Measurements from ENCODE around the gene CKMT1A. TPM values are rescaled to one million over a fixed set of nuclear protein-coding genes. Genes with fewer than 3 reads are reported as not detected.
"Not testable (repeated sequence)": the region's sequence is repeated elsewhere in the genome, so short reads cannot be mapped to it uniquely, and the experiment has no call there.

The CKMT1A gene
- total RNA-seq, 2 experiments from 2014 or later = not detected

DNA sequence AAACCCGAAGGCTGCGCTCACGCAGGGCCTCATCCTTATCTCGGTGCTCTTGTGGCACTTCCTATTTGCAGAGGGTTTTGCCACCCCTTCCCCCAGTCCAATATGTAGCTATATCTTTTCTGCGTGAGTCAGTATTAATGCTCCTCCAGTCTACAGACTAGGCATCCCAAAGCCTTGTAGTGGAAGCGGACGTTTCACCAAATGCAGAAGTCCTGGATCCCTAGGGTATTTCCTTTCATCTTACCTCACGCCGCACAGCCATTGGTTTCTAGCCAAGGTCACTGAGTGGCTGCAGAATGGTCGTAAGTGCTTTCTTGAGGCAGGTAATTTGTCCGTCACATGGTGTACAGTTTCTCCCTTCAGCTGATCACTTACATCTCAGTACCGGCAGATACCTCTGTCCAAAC, 53.2 kb downstream of the CKMT1A start:
- CTCF ChIA-PET = not testable (repeated sequence)

DNA sequence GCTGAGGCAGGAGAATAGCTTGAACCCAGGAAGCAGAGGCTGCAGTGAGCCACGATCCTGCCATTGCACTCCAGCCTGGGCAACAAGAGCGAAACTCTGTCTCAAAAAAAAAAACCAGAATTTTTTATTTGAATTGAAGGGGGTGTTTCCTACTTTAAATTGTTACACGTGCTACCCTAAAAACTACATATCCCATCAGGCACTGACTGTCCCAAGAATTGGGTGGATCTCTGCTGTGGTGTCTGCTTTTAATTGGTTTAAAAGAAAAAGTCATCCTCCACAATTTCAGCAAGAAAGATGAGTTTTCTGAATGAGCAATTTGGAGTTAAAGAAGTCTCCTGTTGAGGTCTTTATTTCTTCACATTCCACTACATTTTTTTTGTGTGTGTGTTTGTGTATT, 54.7 kb downstream of the CKMT1A start:
- CTCF ChIA-PET = interaction anchor here (0.6 kb wide), 1 partner anchor 785 kb away, joined by 3 read pairs; no protein-coding TSS in a partner anchor
- POLR2A ChIA-PET = interaction anchor here (0.6 kb wide), 2 partner anchors 9 to 77 kb away, joined by 3 to 4 read pairs; no protein-coding TSS in a partner anchor

More for the DNA sequence above, 53.2 kb downstream of the CKMT1A start:
- POLR2A ChIA-PET = interaction anchor here (0.7 to 1.9 kb wide), 3 partner anchors 22 to 251 kb away, joined by 3 to 5 read pairs (median 4); partner anchors contain the start of gene ELL3

Other genes with a start within 250 kb of the CKMT1A start
- 10 to 100 TPM; 29.1 to 29.4 TPM for gene TP53BP1, start 200.7 kb upstream of the CKMT1A start, total RNA-seq
- gene MAP1A, start 176.3 kb upstream of the CKMT1A start, total RNA-seq = under 1 TPM; 0.76 to 0.82 TPM
- gene PPIP5K1, start 103.7 kb upstream of the CKMT1A start, total RNA-seq = 10 to 100 TPM; 25.7 to 30.6 TPM
- under 1 TPM; 0.25 to 0.27 TPM for gene CKMT1B, start 99.8 kb upstream of the CKMT1A start, total RNA-seq
- under 1 TPM; 0.17 to 0.19 TPM for gene STRC, start 75.1 kb upstream of the CKMT1A start, total RNA-seq
- gene CATSPER2, start 45.0 kb upstream of the CKMT1A start, total RNA-seq = 1 to 10 TPM in 1 of 2 experiments, under 1 TPM in 1; 0.51 to 1.2 TPM
- 100 to 1,000 TPM; 359 to 362 TPM for gene PDIA3, start 52.6 kb downstream of the CKMT1A start, total RNA-seq
- gene ELL3, start 83.1 kb downstream of the CKMT1A start, total RNA-seq = under 1 TPM; 0.23 to 0.46 TPM
- gene SERF2, start 98.5 kb downstream of the CKMT1A start, total RNA-seq = 100 to 1,000 TPM; 653 to 655 TPM
- gene SERINC4, start 106.4 kb downstream of the CKMT1A start, total RNA-seq = under 1 TPM; 0.10 to 0.11 TPM
- 10 to 100 TPM; 19.3 to 21.8 TPM for gene HYPK, start 106.7 kb downstream of the CKMT1A start, total RNA-seq
- gene MFAP1, start 130.8 kb downstream of the CKMT1A start, total RNA-seq = 10 to 100 TPM; 51.2 to 54.1 TPM
- gene WDR76, start 133.1 kb downstream of the CKMT1A start, total RNA-seq = 10 to 100 TPM; 81.5 to 83.0 TPM

Measured in activated CD8-positive, alpha-beta memory T cell treated with anti-CD3 and anti-CD28 coated beads for 36 hours (primary cell).